Brain microvascular endothelial cell (primary cell): ENCODE data around the gene JAM2.

Experiments
- DNase-seq: peaks from one replicate; pipeline ENCODE4 v3.0.0-alpha.2; 2020
- H3K27ac ChIP-seq: fragments of 250-450 bp; sonication (Bioruptor Pico); 2 replicates; pipeline ENCODE4 v1.5.1; 2020; ENCODE audit warnings: mild to moderate bottlenecking, moderate library complexity
- H3K27me3 ChIP-seq: fragments of 250-450 bp; sonication (Bioruptor Pico); replicated peaks from 2 replicates; pipeline ENCODE4 v1.5.1; 2020; ENCODE audit warnings: mild to moderate bottlenecking
- H3K36me3 ChIP-seq: fragments of 250-450 bp; sonication (Bioruptor Pico); replicated peaks from 2 replicates; pipeline ENCODE4 v1.5.1; 2020; ENCODE audit warnings: mild to moderate bottlenecking
- H3K4me3 ChIP-seq: 2 replicates; pipeline ENCODE4 v1.5.1; 2011; ENCODE audit warnings: low read depth, mild to moderate bottlenecking, control low read depth, low read length, moderate library complexity
- CTCF ChIP-seq: IDR thresholded peaks from 2 replicates; pipeline ENCODE4 v1.5.1; 2011; ENCODE audit warnings: low read depth, mild to moderate bottlenecking, moderate library complexity, low read length, control low read depth, inconsistent platforms; ENCODE audit errors: missing control alignments
- in situ Hi-C: cut with HindIII; loops from 2 replicates; pipeline ENCODE4 v1.10.0; 2017; ENCODE audit warnings: low sequenced_read_pairs, low pct_ligation_motif_present

The JAM2 gene

GRCh38 chr21:25760061-25760460, 121.0 kb downstream of the JAM2 start:
- in situ Hi-C loops = no loop called here
- H3K36me3 ChIP-seq = peaks cover 10% of the 10 kb centered on the region
- no peak for TF ChIP-seq CTCF

GRCh38 chr21:25760677-25761076, 121.6 kb downstream of the JAM2 start:
- Histone ChIP-seq H3K27ac (no peak overlapping the region), H3K36me3 (peaks cover 10% of the 10 kb centered on the region), H3K27me3 (no peaks in the 10 kb centered on the region), H3K4me3 (no peak overlapping the region)
- TF ChIP-seq CTCF = no peak
- in situ Hi-C loops = no loop called here
- no peak for DNase-seq

More at GRCh38 chr21:25760061-25760460, 121.0 kb downstream of the JAM2 start:
- H3K27ac ChIP-seq = no peak overlapping the region
- H3K4me3 ChIP-seq = no peak overlapping the region
- DNase-seq = no peak
- H3K27me3 ChIP-seq = no peaks in the 10 kb centered on the region

DNA sequence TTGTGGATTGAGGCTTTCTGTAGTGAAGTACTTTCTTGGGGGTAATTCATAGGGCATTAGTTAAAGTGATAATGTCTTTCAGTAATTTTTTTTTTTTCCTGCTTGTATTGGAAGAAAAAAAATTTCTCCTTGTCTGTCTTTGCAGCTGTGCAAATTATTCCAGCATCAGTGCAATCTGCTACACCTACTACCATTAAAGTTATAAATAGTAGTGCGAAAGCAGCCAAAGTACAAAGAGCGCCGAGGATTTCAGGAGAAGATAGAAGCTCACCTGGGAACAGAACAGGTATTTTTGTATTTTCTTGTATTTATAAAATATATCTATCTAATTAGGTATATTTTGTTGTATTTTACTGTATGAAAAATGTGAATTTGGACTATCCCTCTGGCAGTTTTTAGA, 125.0 kb downstream of the JAM2 start:
- Histone ChIP-seq H3K27me3 (no peaks in the 10 kb centered on the region), H3K36me3 (peaks cover 8% of the 10 kb centered on the region), H3K4me3 (no peak overlapping the region), H3K27ac (no peak overlapping the region)
- no peak for DNase-seq
- in situ Hi-C loops = no loop called here
- TF ChIP-seq CTCF = no peak
